Right lobe of liver (tissue), 4 donors: ENCODE data around the gene POLN.

Source experiments
- POLR2A ChIP-seq: fragments of 450-650 bp; IDR thresholded peaks from one replicate; pipeline ENCODE4 v1.6.1; 2017; ENCODE audit warnings: antibody characterized with exemption, mild to moderate bottlenecking
- TF ChIP-seq, protein P1 (sequence below), 4 donors: fragments of 200-600 bp in 3 of 4; fragments of 450-650 bp in 1 of 4; IDR thresholded peaks; one replicate each; pipeline versions ENCODE4 v1.5.1 to v1.8.0; 2016 to 2022; ENCODE audit warnings: antibody characterized with exemption in 4 of 4, mild to moderate bottlenecking in 2 of 4
- donor health status: DM: no; HTN: no; CAD: no.
- donor health status: DM: no; HTN: no; CAD: no.
- donor health status: DM: no; HTN: yes; CAD: no.

- TF ChIP-seq, protein P1, sequence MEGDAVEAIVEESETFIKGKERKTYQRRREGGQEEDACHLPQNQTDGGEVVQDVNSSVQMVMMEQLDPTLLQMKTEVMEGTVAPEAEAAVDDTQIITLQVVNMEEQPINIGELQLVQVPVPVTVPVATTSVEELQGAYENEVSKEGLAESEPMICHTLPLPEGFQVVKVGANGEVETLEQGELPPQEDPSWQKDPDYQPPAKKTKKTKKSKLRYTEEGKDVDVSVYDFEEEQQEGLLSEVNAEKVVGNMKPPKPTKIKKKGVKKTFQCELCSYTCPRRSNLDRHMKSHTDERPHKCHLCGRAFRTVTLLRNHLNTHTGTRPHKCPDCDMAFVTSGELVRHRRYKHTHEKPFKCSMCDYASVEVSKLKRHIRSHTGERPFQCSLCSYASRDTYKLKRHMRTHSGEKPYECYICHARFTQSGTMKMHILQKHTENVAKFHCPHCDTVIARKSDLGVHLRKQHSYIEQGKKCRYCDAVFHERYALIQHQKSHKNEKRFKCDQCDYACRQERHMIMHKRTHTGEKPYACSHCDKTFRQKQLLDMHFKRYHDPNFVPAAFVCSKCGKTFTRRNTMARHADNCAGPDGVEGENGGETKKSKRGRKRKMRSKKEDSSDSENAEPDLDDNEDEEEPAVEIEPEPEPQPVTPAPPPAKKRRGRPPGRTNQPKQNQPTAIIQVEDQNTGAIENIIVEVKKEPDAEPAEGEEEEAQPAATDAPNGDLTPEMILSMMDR (IDR thresholded peaks at IDR 0.05), result no peak
- TF ChIP-seq POLR2A, result no peak
These were observed 48.0 kb upstream of the POLN start for GRCh38 chr4:2289955-2290333.
